ENCODE results near the gene ACP7. TPM values are rescaled to one million over a fixed set of nuclear protein-coding genes. Genes with fewer than 3 reads are reported as not detected.

Gene ACP7
- total and polyA plus RNA-seq, 2 of the 8 experiments (the other 6 are each of a cell fraction or from before 2014, with no cell fraction given) = 0.27 to 0.50 TPM

GRCh38 chr19:39147480-39147879 is 63.3 kb downstream of the ACP7 start:
- H3K23me2 ChIP-seq (ENCODE audit: low read depth, low read length) = 0 out of 2 replicates have a peak, but pooled peaks cover 2% of the 10 kb centered on the region
- H3K36me3 ChIP-seq (ENCODE audit: control insufficient read depth in 2 of 4, insufficient read depth in 4 of 4, low read length in 3 of 4) = peaks cover 0 to 5% (median 0%) of the 10 kb centered on the region in 4 experiments; a peak in 2 of 8 replicates
- no peak overlapping the region for H3K27ac ChIP-seq (ENCODE audit: low read depth, low read length)
- H3K27me3 ChIP-seq (replicated peaks in 1 of 4; ENCODE audit: control insufficient read depth in 3 of 4, extremely low read depth in 1 of 4, insufficient read depth in 3 of 4, low read length in 3 of 4) = no peaks in the 10 kb centered on the region
- no peak overlapping the region for H2BK12ac ChIP-seq (ENCODE audit: low read depth, low read length)
- H3K56ac ChIP-seq (replicated peaks; ENCODE audit: insufficient read length, low read depth, low read length) = no peak overlapping the region
- H4K91ac ChIP-seq (replicated peaks; ENCODE audit: insufficient read length, low read length) = no peak overlapping the region
- TF ChIP-seq JUND (IDR thresholded peaks at IDR 0.05; ENCODE audit: low read length) (no peak), RBBP5 (IDR thresholded peaks at IDR 0.05; ENCODE audit: borderline replicate concordance, low read depth, low read length) (no peak), CHD2 (IDR thresholded peaks at IDR 0.05; ENCODE audit: low read length) (no peak), TEAD4 (IDR thresholded peaks at IDR 0.05; ENCODE audit: low read depth, low read length) (no peak), KDM1A (IDR thresholded peaks at IDR 0.05; ENCODE audit: borderline replicate concordance, low read length) (no peak), NANOG (IDR thresholded peaks at IDR 0.05; ENCODE audit: insufficient read depth, low read depth, low read length, poor library complexity, severe bottlenecking) (no peak), POLR2AphosphoS5 (IDR thresholded peaks at IDR 0.05; ENCODE audit: low read depth, low read length) (no peak), MAFK (IDR thresholded peaks at IDR 0.05; ENCODE audit: low read depth, low read length) (no peak), EP300 (IDR thresholded peaks at IDR 0.05; ENCODE audit: borderline replicate concordance in 1 of 2, low read depth in 2 of 2, low read length in 2 of 2) (no peak), ZNF274 (IDR thresholded peaks at IDR 0.05; ENCODE audit: borderline replicate concordance, extremely low read depth, low read length) (no peak), KDM4A (IDR thresholded peaks at IDR 0.05; ENCODE audit: low read depth, low read length, severe bottlenecking) (no peak), TCF12 (IDR thresholded peaks at IDR 0.05; ENCODE audit: low read depth, low read length) (no peak)
- H3K4me2 ChIP-seq (ENCODE audit: insufficient read depth in 1 of 2, low read depth in 2 of 2, low read length in 2 of 2) = peak overlapping the region; percentile 57 to 72
- no peak overlapping the region for H3K23ac ChIP-seq (ENCODE audit: insufficient read length)
- peaks cover 6 to 49% of the 10 kb centered on the region in 2 experiments for H3K79me2 ChIP-seq (ENCODE audit: control insufficient read depth in 1 of 2, insufficient read depth in 2 of 2, low read length in 2 of 2)
- H2AK5ac ChIP-seq (ENCODE audit: low read depth, low read length) = no peak overlapping the region; the same call in 1 of the 2 replicates
- no peak for FAIRE-seq
- H2AFZ ChIP-seq (ENCODE audit: low read length) = no peak overlapping the region
- no peak overlapping the region for H3K9ac ChIP-seq (replicated peaks in 1 of 4; ENCODE audit: extremely low read depth in 1 of 4, low read depth in 3 of 4, low read length in 3 of 4)
- H3K79me1 ChIP-seq (ENCODE audit: low read depth, low read length) = peaks cover 13% of the 10 kb centered on the region
- no peak overlapping the region for H4K5ac ChIP-seq (ENCODE audit: insufficient read length, low read depth, low read length)
- H2BK5ac ChIP-seq (ENCODE audit: low read depth, low read length) = no peak overlapping the region
- H3K4me3 ChIP-seq (ENCODE audit: extremely low read depth in 1 of 4, insufficient read depth in 2 of 4, low read depth in 3 of 4, low read length in 4 of 4) = peak overlapping the region in 1 of 4 experiments; percentile 20; a peak in 1 of 8 replicates
- H4K20me1 ChIP-seq (replicated peaks in 1 of 2; ENCODE audit: control insufficient read depth in 1 of 2, insufficient read depth in 2 of 2, low read length in 2 of 2) = peaks cover 5 to 27% of the 10 kb centered on the region in 2 experiments
- H2BK20ac ChIP-seq (ENCODE audit: low read length) = no peak overlapping the region
- 44% methylated on average over 3 of the region's 3 CpGs; no CpG with 5 or more reads in 1 of the 2 experiments for WGBS, 2 experiments (ENCODE audit: extremely low coverage in 1 of 2, insufficient coverage in 1 of 2, insufficient read length in 1 of 2, insufficient replicate concordance in 2 of 2, low coverage in 1 of 2, low lambda C conversion rate in 2 of 2, missing lambda C conversion rate in 1 of 2)
- no peak overlapping the region; the same call in 1 of the 2 replicates for H3K18ac ChIP-seq (ENCODE audit: extremely low read depth, low read length)
- H3K4me1 ChIP-seq (replicated peaks in 1 of 4; ENCODE audit: control insufficient read depth in 3 of 4, insufficient read depth in 4 of 4, low read length in 3 of 4) = peaks cover 12 to 38% (median 23%) of the 10 kb centered on the region in 4 experiments
- H4K8ac ChIP-seq (ENCODE audit: extremely low read depth, insufficient read depth, low read length) = no peak overlapping the region
- no peak overlapping the region for H3K4ac ChIP-seq (replicated peaks; ENCODE audit: insufficient read length, low read depth, low read length)
- no peak for DNase-seq (ENCODE audit: low read depth in 1 of 2, low spot score in 2 of 2)
- 0 out of 2 replicates have a peak overlapping the region, but pooled peaks have one; percentile 4 for H2BK15ac ChIP-seq (ENCODE audit: low read length)
- no peak overlapping the region for H2BK120ac ChIP-seq (replicated peaks; ENCODE audit: low read depth, low read length)
- ChIA-PET POLR2A (ENCODE audit: partially characterized antibody) (interaction anchor here (1.4 kb wide), 1 partner anchor 33 kb away, joined by 7 read pairs; no protein-coding TSS in a partner anchor), CTCF (ENCODE audit: partially characterized antibody) (interaction anchor here (0.6 to 3.9 kb wide), 3 partner anchors 8 to 171 kb away, joined by 4 to 22 read pairs (median 17); no protein-coding TSS in a partner anchor)
- no peaks in the 10 kb centered on the region for H3K9me3 ChIP-seq (ENCODE audit: insufficient read depth in 2 of 2, low read depth in 1 of 2, low read length in 1 of 2)
- H3K14ac ChIP-seq (ENCODE audit: insufficient read length) = no peak overlapping the region
